GM12864 (cell line): ENCODE measurements around the gene UBXN4.

Experiments
- DNase-seq: peaks from one replicate; pipeline ENCODE4 v3.0.0-alpha.2; 2011; ENCODE audit warnings: low read depth
- H3K4me3 ChIP-seq: 2 replicates; pipeline ENCODE4 v1.5.1; 2011; ENCODE audit warnings: mild to moderate bottlenecking, low read depth, low read length, control low read depth
- TF ChIP-seq, protein P1 (sequence below): IDR thresholded peaks from 2 replicates; pipeline ENCODE4 v1.5.1; 2011; ENCODE audit warnings: low read depth, mild to moderate bottlenecking, moderate library complexity, low read length, control low read depth, inconsistent platforms; ENCODE audit errors: missing control alignments

Gene UBXN4

DNA sequence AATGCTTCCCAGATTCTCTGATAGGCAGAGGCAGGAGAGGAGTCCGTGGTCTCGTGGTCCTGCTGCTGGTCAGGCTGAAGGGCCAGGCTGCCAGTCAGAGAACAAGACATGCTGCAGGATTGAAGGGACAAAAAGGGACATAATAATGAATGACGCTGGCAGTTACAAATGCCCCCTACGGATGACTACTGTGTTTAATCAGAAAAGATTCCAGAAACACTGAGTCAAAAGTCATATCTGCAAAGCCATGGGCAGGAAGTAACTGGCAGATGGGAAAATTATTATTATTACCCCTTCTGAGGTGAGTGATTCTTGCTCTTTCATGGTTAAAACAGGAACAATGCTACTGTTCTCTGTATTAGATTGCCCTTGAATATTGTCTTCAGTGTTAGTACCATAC is 76.3 kb downstream of the UBXN4 start:
- no peak for DNase-seq
- TF ChIP-seq, protein P1, sequence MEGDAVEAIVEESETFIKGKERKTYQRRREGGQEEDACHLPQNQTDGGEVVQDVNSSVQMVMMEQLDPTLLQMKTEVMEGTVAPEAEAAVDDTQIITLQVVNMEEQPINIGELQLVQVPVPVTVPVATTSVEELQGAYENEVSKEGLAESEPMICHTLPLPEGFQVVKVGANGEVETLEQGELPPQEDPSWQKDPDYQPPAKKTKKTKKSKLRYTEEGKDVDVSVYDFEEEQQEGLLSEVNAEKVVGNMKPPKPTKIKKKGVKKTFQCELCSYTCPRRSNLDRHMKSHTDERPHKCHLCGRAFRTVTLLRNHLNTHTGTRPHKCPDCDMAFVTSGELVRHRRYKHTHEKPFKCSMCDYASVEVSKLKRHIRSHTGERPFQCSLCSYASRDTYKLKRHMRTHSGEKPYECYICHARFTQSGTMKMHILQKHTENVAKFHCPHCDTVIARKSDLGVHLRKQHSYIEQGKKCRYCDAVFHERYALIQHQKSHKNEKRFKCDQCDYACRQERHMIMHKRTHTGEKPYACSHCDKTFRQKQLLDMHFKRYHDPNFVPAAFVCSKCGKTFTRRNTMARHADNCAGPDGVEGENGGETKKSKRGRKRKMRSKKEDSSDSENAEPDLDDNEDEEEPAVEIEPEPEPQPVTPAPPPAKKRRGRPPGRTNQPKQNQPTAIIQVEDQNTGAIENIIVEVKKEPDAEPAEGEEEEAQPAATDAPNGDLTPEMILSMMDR = no peak

DNA sequence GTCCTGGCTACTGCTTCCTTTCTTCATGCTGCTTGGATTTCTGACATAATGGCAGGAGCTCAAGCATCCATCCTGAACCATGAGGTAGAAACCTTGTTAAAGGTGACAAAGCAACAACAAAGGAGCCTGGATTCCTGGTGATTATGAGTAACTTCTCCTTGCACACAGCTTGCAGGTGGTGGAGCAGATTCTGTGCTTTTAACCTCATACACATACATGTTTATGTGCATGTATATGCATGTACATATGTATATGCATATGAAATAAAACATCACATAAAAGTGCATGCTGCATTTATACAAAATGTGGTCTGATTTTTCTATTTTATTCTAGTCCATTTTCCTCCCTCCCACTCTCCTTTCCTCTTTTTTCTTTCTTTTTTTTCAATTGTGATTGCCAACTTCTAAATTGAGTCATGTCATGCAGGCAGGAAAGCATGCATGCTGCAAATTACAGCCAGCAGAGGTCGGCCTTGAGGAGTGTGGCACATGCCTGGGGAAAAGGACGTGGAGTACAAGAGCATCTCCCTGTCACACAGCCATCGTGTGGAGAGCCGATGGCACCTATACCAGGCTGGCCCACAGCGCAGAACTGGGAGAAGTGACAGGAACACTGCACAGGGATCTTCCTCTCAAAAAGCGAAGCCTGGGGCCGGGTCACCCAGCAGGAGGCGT is 77.4 kb downstream of the UBXN4 start:
- no peak for DNase-seq
- H3K4me3 ChIP-seq = no peak overlapping the region
- TF ChIP-seq, protein P1 = peak; percentile 53

More for the DNA sequence above, 76.3 kb downstream of the UBXN4 start:
- no peak overlapping the region for H3K4me3 ChIP-seq

- TF ChIP-seq, protein P1 = no peak
- DNase-seq = peak; percentile 51
- peak overlapping the region; percentile 13; the same call in 1 of the 2 replicates for H3K4me3 ChIP-seq
Measured at GRCh38 chr2:135820003-135820618, 78.5 kb downstream of the UBXN4 start.

GRCh38 chr2:135821190-135821589 is 79.5 kb downstream of the UBXN4 start:
- no peak overlapping the region for H3K4me3 ChIP-seq
- TF ChIP-seq, protein P1 = no peak
- no peak for DNase-seq

DNA sequence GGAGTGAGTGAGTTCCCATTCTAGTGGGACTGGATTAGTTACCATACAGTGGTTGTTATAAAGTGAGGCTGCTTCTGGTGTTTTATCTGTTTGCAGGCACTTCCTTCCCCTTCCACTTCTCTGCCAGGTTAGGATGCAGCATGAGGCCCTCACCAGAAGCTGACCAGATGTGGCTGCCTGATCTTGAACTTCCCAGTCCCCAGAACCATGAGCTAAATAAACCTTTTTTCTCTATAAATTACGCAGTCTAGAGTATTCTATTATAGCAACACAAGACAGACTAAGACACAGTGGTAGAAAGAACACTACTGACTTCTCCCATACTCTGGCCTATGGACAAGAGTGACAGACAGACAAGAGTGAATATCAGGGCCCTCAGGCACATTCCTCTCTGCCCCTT is 81.2 kb downstream of the UBXN4 start:
- TF ChIP-seq, protein P1 = no peak
- no peak for DNase-seq
- H3K4me3 ChIP-seq = no peak overlapping the region

GRCh38 chr2:135825131-135825530 is 83.5 kb downstream of the UBXN4 start:
- H3K4me3 ChIP-seq = no peak overlapping the region
- no peak for DNase-seq
- TF ChIP-seq, protein P1 = no peak

DNA sequence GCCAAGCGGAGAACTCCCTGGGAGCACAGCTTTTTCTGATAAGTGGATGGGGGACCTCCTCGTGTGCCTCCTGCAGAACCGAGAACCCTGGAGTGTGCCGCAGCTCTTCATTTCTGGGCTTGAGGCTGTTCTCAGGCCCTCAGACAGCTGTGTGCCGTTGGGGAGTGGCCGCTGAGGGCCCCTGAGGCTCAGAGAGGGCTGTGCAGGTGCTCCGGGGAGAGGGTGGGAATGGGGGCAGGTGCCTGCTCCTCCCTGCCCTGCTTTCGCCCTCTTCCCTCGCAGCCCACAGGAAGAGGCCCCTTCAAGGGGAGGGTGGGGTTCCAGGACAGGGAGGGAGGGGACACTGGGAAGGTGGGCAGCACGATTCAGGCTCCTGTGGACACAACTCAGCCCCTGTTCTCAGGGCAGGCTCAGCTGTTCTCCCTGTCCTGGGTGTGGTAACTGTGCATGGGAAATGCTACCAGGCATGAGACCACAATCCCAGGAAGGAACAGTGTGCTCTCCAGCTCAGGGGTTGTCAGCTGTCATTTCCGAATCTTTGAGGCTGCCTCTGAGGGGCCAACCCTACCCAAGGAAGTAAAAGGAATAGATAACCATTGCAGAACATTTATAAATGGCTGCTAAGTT is 84.0 kb downstream of the UBXN4 start:
- no peak for DNase-seq
- TF ChIP-seq, protein P1 = no peak
- no peak overlapping the region for H3K4me3 ChIP-seq
